Mucosa of rectum (tissue), 2 donors: ENCODE measurements around the gene SCFD2.

Experiments used
- H3K27ac ChIP-seq, 2 donors: one replicate each; pipeline ENCODE4 v1.7.0; 2013; ENCODE audit warnings: inconsistent platforms in 2 of 2, low read depth in 2 of 2, low read length in 2 of 2
- H3K27me3 ChIP-seq, 2 donors: one replicate each; pipeline ENCODE4 v1.7.0; 2013; ENCODE audit warnings: low read length in 2 of 2; ENCODE audit not compliant: control insufficient read depth in 2 of 2, insufficient read depth in 2 of 2
- H3K36me3 ChIP-seq, 2 donors: one replicate each; pipeline ENCODE4 v1.7.0; 2013; ENCODE audit warnings: low read length in 2 of 2; ENCODE audit not compliant: control insufficient read depth in 2 of 2, insufficient read depth in 2 of 2
- H3K4me1 ChIP-seq, 2 donors: one replicate each; pipeline ENCODE4 v1.7.0; 2013; ENCODE audit warnings: low read length in 2 of 2, mild to moderate bottlenecking in 1 of 2; ENCODE audit not compliant: control insufficient read depth in 2 of 2, insufficient read depth in 2 of 2
- H3K4me3 ChIP-seq, 2 donors: one replicate each; pipeline ENCODE4 v1.7.0; 2013; ENCODE audit warnings: low read length in 2 of 2
- H3K9ac ChIP-seq, 2 donors: one replicate each; pipeline ENCODE4 v1.7.0; 2013; ENCODE audit warnings: low read length in 2 of 2, low read depth in 1 of 2, mild to moderate bottlenecking in 1 of 2
- H3K9me3 ChIP-seq, 2 donors: one replicate each; pipeline ENCODE4 v1.7.0; 2013; ENCODE audit warnings: low read length in 2 of 2; ENCODE audit not compliant: control insufficient read depth in 2 of 2
- donor health status: healthy.
- donor health status: Normal muscosa, but diverticular disease.

SCFD2 gene

DNA sequence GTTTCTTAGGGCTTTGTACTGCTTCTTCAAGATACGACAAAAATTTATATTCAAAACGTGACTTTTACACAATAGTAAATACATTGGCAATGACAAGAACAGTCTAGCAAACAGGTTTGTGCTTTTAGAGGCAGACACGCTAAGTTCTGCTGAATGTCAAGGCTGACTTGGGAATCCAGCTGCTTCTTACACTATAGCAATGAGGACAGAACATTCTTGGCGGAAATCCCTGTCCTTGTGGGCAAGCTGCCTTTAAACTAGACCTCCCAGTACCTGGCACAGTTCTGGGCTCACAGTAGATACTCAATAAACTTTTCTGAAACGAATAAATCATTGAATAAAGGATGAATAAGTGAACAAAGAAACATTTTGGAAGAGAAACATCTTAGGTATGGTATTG, 355.5 kb downstream of the SCFD2 start:
- Histone ChIP-seq H3K4me3 (no peak overlapping the region), H3K27ac (no peak overlapping the region), H3K36me3 (no peaks in the 10 kb centered on the region), H3K4me1 (peaks cover 0 to 2% of the 10 kb centered on the region in 2 donors), H3K9me3 (no peaks in the 10 kb centered on the region), H3K9ac (no peak overlapping the region), H3K27me3 (no peaks in the 10 kb centered on the region)

DNA sequence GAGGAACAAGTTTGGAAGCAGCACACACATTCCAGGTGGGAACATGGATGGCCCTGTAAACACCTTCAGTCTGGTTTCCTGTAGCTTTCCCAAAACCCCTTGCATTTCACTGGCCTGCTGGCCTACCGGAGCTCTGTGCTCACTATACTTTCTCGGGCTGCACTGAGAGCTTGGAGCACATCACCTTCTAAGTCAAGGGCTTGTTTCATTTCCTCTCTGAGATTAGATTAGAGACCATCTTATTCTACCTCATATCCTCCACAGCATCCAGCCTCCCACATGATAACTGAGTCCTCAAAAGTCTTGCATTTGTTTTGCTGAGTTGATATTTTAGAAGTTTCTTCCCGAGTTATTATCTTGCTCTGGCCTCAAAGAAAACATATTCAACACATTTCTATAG, 356.0 kb downstream of the SCFD2 start:
- H3K9ac ChIP-seq, result no peak overlapping the region
- peaks cover 0 to 2% of the 10 kb centered on the region in 2 donors for H3K4me1 ChIP-seq
- H3K27ac ChIP-seq, result no peak overlapping the region

DNA sequence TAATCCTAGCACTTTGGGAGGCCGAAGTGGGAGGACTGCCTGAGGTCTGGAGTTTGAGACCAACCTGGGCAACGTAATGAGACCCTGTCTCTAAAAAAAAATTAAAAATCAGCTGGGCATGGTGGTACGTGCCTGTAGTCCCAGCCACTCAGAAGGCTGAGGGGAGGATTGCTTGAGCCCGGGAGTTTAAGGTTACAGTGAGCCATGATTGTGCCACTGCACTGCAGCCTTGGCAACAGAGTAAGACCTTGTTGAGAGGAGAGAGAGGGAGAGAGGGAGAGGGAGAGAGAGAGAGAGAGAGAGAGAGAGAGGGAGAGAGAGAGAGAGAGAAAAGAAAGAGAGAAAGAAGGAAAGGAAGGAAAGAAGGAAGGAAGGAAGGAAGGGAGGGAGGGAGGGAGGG, 358.8 kb downstream of the SCFD2 start:
- H3K27me3 ChIP-seq, result no peaks in the 10 kb centered on the region
- H3K36me3 ChIP-seq, result no peaks in the 10 kb centered on the region
- no peak overlapping the region for H3K4me3 ChIP-seq
- H3K9ac ChIP-seq, result no peak overlapping the region
- H3K9me3 ChIP-seq, result no peaks in the 10 kb centered on the region
- H3K27ac ChIP-seq, result no peak overlapping the region
- no peaks in the 10 kb centered on the region for H3K4me1 ChIP-seq

More for the DNA sequence above, 356.0 kb downstream of the SCFD2 start:
- Histone ChIP-seq H3K36me3 (no peaks in the 10 kb centered on the region), H3K4me3 (no peak overlapping the region), H3K9me3 (no peaks in the 10 kb centered on the region), H3K27me3 (no peaks in the 10 kb centered on the region)

DNA sequence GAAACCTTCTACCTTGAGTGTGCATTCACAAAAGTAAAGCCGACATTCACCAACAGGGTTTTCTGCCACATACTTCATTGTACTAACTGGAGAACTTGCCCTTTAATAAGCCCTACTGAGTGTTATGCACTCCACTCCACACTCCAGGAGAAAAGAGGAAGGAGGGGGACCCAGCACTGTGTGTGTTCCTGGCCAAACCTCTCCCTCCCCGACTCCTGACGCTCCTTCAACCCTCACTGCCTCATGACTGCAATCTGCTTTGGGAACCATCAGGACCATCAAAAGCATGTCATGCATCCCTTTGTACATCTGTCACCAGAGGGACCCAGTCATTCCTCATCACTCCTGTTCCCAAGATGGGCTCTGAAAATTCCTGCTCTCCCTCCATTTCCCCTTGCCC, 360.1 kb downstream of the SCFD2 start:
- H3K36me3 ChIP-seq, result no peaks in the 10 kb centered on the region
- H3K27ac ChIP-seq, result no peak overlapping the region
- no peaks in the 10 kb centered on the region for H3K4me1 ChIP-seq
- no peak overlapping the region for H3K4me3 ChIP-seq
- no peaks in the 10 kb centered on the region for H3K9me3 ChIP-seq
- H3K9ac ChIP-seq, result no peak overlapping the region
- no peaks in the 10 kb centered on the region for H3K27me3 ChIP-seq

DNA sequence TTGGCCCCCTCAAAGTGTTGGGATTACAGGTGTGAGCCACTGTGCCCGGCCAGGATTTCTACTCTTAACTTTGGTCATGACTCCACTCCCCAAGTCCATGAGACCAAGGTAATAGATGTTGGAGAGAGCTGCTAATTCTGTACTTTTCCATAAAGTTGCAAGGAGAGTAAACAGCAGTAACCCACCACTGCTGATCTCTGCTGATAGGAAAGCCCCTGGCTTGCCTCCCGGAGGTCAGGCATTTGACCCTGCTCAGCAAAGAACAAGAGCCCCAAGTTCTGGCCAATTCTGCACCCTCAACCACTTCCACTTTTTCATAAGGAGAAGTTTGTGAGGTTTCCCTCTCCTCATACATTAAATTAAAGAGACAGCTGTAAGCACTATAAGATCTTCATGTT, 360.7 kb downstream of the SCFD2 start:
- no peaks in the 10 kb centered on the region for H3K36me3 ChIP-seq
- H3K27ac ChIP-seq, result no peak overlapping the region
- no peaks in the 10 kb centered on the region for H3K27me3 ChIP-seq
- H3K4me1 ChIP-seq, result no peaks in the 10 kb centered on the region
- no peak overlapping the region for H3K4me3 ChIP-seq
- H3K9ac ChIP-seq, result no peak overlapping the region
- no peaks in the 10 kb centered on the region for H3K9me3 ChIP-seq

DNA sequence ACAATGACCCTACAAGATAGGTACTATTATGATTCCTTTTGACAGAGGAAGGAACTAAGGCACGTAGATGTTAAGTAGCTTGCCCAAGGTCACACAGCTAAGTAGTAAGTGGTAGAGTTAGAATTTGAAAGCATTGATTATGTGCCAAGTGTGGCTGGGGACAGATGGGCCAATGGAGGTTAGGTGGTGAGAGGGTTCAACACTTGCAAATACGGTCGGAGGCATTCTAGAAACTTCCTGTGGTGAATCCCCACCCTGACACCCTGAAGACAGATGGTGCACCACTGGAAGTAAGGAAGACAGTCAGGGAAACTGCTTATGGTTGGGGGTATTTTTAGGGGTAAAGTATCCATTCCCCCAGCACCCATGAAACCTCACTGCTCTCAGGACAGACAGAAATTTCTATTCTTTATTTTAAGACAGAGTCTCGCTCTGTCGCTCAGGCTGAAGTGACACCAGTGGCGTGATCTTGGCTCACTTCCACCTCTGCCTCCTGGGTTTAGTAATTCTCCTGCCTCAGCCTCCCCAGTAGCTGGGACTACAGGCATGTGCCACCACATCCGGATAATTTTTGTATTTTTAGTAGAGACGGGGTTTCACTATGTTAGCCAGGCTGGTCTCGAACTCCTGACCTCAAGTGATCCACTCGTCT, 361.2 kb downstream of the SCFD2 start:
- no peak overlapping the region for H3K9ac ChIP-seq
- H3K27me3 ChIP-seq, result no peaks in the 10 kb centered on the region
- H3K36me3 ChIP-seq, result no peaks in the 10 kb centered on the region
- no peak overlapping the region for H3K4me3 ChIP-seq
- H3K4me1 ChIP-seq, result no peaks in the 10 kb centered on the region
- H3K9me3 ChIP-seq, result no peaks in the 10 kb centered on the region
- H3K27ac ChIP-seq, result no peak overlapping the region

DNA sequence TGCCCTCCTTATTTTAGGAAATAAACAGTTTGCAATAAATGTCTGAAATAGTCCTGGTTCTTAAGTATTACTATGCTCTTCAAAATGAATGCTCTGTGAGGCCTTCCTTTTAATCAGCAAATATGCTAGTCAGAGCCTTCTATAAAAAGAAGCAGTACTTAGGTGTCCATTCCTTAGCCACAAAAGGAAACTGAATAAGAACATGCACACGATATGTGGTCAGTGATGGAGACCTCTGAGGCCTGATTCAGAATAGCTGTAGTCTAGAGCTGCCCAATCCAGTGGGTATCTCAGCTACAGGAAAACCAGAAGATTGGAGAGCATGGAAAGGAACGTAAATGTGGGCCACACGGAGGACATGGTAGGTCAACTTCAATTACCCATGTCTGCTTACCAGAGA, 361.9 kb downstream of the SCFD2 start:
- H3K9ac ChIP-seq, result no peak overlapping the region
- no peaks in the 10 kb centered on the region for H3K36me3 ChIP-seq
- H3K27me3 ChIP-seq, result no peaks in the 10 kb centered on the region
- H3K9me3 ChIP-seq, result no peaks in the 10 kb centered on the region
- no peak overlapping the region for H3K27ac ChIP-seq
- no peaks in the 10 kb centered on the region for H3K4me1 ChIP-seq
- no peak overlapping the region for H3K4me3 ChIP-seq

DNA sequence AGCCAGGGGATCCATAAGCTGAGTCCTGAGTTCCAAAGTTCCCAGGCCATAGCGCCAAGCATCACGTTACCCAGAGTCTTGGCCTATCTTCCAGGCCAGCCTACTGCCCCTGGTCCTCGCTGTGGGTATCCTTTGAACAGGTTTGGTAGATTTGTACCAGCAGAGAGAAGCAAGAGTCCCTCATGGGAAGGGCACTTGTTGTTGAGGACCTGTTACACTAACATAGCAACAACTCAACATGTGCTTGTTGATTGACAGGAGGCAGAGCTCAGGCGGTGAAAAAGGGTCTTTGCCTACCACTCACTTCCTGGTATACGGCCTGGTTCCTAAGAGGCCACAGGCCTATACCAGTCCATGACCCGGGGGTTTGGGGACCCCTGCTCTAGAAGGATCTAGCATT, 365.3 kb downstream of the SCFD2 start:
- H3K9ac ChIP-seq, result no peak overlapping the region
- no peaks in the 10 kb centered on the region for H3K27me3 ChIP-seq
- H3K36me3 ChIP-seq, result no peaks in the 10 kb centered on the region
- H3K27ac ChIP-seq, result no peak overlapping the region
- no peaks in the 10 kb centered on the region for H3K4me1 ChIP-seq
- no peak overlapping the region for H3K4me3 ChIP-seq
- H3K9me3 ChIP-seq, result no peaks in the 10 kb centered on the region

DNA sequence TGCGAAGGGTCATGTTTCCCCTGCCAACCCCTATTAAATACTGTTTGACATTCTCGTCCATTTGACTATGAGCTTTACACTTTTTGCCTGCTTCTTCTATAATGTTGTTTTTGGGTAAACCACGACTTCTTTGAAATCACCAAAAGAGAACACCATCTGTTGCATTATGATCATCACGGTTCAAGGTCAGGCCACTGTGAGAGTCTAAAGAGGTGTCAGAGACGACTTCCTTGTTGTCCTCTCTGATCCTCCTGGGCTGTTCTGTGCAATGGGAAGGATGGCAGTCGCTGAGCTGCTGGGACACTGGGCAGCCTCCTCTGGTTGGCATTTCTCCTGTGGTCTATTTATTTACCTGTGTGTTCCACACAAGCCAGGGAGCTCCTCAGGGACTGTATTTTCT, 366.2 kb downstream of the SCFD2 start:
- Histone ChIP-seq H3K4me1 (no peaks in the 10 kb centered on the region), H3K27me3 (no peaks in the 10 kb centered on the region), H3K9ac (no peak overlapping the region), H3K9me3 (no peaks in the 10 kb centered on the region), H3K36me3 (no peaks in the 10 kb centered on the region), H3K27ac (no peak overlapping the region), H3K4me3 (no peak overlapping the region)

DNA sequence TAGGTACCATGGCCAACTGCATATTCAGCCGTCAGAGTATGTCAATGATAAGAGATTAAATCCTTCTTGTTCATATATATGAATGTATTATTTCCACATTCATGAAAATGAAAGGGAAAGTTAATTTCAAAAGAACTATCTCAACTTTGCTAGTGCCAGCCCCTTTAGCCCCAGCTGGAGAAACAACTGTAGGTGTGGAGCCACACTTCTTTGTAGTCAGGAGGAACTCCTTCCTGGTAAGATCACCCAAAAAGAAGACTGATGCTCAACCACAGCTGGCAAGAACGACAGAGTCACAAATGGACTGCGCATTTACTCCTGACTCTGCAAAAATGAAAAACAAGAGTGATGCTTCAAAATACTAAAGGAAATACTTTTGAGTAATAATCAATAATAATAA, 367.4 kb downstream of the SCFD2 start:
- Histone ChIP-seq H3K9ac (no peak overlapping the region), H3K9me3 (no peaks in the 10 kb centered on the region), H3K4me1 (no peaks in the 10 kb centered on the region), H3K36me3 (no peaks in the 10 kb centered on the region), H3K27me3 (no peaks in the 10 kb centered on the region), H3K27ac (no peak overlapping the region), H3K4me3 (no peak overlapping the region)

DNA sequence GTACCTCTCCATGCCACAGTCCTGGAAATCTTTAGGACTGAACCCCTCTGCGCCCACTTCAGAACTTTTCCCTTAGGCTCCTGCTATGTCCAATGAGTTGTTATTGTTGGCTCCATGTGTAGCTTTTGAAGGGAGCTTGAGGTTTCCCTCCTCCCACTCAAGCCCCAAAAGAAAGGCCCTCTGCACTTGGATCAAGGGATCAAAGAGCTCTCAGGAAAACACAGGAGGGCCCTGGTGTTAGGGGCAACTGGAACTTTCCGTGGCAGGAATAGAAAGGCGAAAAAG, 368.8 kb downstream of the SCFD2 start:
- no peaks in the 10 kb centered on the region for H3K36me3 ChIP-seq
- no peak overlapping the region for H3K4me3 ChIP-seq
- no peak overlapping the region for H3K9ac ChIP-seq
- no peaks in the 10 kb centered on the region for H3K9me3 ChIP-seq
- no peaks in the 10 kb centered on the region for H3K4me1 ChIP-seq
- no peak overlapping the region for H3K27ac ChIP-seq
- no peaks in the 10 kb centered on the region for H3K27me3 ChIP-seq
